GM10248 (cell line): Measurements from ENCODE around the gene COX14.

Experiments used
- CTCF ChIA-PET: fragments of 300-600 bp; sonication (Branson Sonifier 250); formaldehyde crosslinking; extraction: SDS; loops from one replicate; lab custom pipeline; 2021; ENCODE audit warnings: antibody characterized with exemption; lab: Yijun Ruan, JAX
- POLR2A ChIA-PET: fragments of 350-650 bp; sonication (Branson Sonifier 250); formaldehyde crosslinking; extraction: SDS; loops from one replicate; lab custom pipeline; 2020; ENCODE audit warnings: antibody characterized with exemption; lab: Yijun Ruan, JAX
- DNase-seq: peaks from one replicate; pipeline ENCODE4 v3.0.0; 2012; ENCODE audit errors: extremely low spot score
- CTCF ChIP-seq: IDR thresholded peaks from 2 replicates; pipeline ENCODE4 v1.5.1; 2012; ENCODE audit warnings: mild to moderate bottlenecking, low read depth; ENCODE audit errors: extremely low read depth, missing control alignments, control extremely low read depth

Gene COX14

GRCh38 chr12:50103767-50104321 is 8.2 kb upstream of the COX14 start, which contains the start of gene GPD1:
Gene GPD1, plus strand, starts transcription at chr12:50104008. Its CDS starts 43 bp downstream, at chr12:50104051.
- no peak for TF ChIP-seq CTCF
- CTCF ChIA-PET, result interaction anchor here (0.6 to 8.9 kb wide), 10 partner anchors 7 to 137 kb away, joined by 3 to 109 read pairs (median 6); partner anchors contain the start of genes CERS5, COX14 and SMARCD1
- DNase-seq, result no peak
- POLR2A ChIA-PET, result interaction anchor here (2.4 kb wide), 1 partner anchor 9 kb away, joined by 11 read pairs; the partner anchor contains the start of gene COX14

- no peak for DNase-seq
- no peak for TF ChIP-seq CTCF
- ChIA-PET POLR2A (interaction anchor here (0.7 to 2.4 kb wide), 3 partner anchors 8 to 14 kb away, joined by 3 to 11 read pairs (median 3); partner anchors contain the start of gene COX14), CTCF (interaction anchor here (0.9 to 2.8 kb wide), 8 partner anchors 16 to 138 kb away, joined by 3 to 15 read pairs (median 6); partner anchors contain the start of gene SMARCD1)
These were observed 7.3 kb upstream of the COX14 start for GRCh38 chr12:50104417-50105366.

GRCh38 chr12:50105913-50106450 is 6.1 kb upstream of the COX14 start:
- no peak for TF ChIP-seq CTCF
- ChIA-PET POLR2A (interaction anchor here (1.3 kb wide), 1 partner anchor 9 kb away, joined by 3 read pairs; no protein-coding TSS in a partner anchor), CTCF (interaction anchor here (1.0 to 19.2 kb wide), 8 partner anchors 18 to 139 kb away, joined by 3 to 296 read pairs (median 4); partner anchors contain the start of gene SMARCD1)
- DNase-seq, result no peak

GRCh38 chr12:50106907-50107306 is 5.1 kb upstream of the COX14 start:
- ChIA-PET POLR2A (no interaction called here), CTCF (interaction anchor here (1.2 to 19.2 kb wide), 7 partner anchors 17 to 140 kb away, joined by 3 to 296 read pairs (median 9); partner anchors contain the start of gene SMARCD1)

GRCh38 chr12:50107416-50108268 is 4.4 kb upstream of the COX14 start:
- CTCF ChIA-PET, result interaction anchor here (1.3 to 19.2 kb wide), 7 partner anchors 8 to 141 kb away, joined by 3 to 296 read pairs (median 91); partner anchors contain the start of genes GPD1 and SMARCD1
- POLR2A ChIA-PET, result no interaction called here
- no peak for DNase-seq
- TF ChIP-seq CTCF, result no peak

More at GRCh38 chr12:50106907-50107306, 5.1 kb upstream of the COX14 start:
- no peak for TF ChIP-seq CTCF
- DNase-seq, result no peak
